ENCODE results near the gene PPA2.
"Not testable (repeated sequence)": the region's sequence is repeated elsewhere in the genome, so short reads cannot be mapped to it uniquely, and the experiment has no call there.

Gene PPA2

DNA sequence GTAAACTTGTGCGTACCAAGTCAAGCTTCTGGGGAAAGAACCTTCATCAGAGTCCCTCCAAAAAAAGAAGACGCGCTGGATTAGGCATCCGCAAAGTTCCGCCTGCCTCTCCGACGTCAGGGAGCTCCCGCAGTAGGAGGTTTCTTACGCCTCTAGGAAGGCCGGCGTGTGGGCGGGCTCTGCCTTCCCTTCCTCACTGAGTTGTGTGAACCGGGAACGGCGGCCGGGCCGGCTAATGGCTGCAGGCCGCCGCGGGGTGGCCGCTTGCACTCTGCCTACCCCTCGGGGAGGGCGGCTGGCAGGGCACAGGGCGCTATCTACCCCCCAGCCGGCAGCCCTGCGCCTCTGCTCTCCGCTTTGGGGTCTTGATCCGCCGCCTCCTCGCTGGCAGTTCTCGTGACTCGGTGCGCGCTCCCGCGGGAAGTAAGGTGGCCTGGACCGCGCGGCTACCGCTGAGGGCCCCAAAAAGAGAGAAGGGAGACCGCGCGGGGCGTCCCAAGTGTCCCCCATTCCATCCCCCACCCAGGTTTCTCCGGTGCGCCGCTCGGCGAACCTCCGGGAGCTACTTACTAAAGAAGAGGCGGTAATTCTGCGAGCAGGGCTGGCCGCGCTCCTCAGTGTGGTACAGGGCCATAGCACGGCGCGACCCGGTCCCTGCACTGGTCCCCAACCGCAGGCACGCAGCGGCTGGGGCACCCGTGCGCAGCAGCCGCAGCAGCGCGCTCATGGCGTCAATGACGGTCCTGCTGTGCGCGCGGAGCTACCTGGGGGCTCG, at the start of gene PPA2:
Gene PPA2 (minus strand): TSS at position 739 of the 775 bp plus-strand sequence. CDS start 12 bp downstream, at position 727.
- DNase-seq (ENCODE audit: low read depth): peak; percentile 57

DNA sequence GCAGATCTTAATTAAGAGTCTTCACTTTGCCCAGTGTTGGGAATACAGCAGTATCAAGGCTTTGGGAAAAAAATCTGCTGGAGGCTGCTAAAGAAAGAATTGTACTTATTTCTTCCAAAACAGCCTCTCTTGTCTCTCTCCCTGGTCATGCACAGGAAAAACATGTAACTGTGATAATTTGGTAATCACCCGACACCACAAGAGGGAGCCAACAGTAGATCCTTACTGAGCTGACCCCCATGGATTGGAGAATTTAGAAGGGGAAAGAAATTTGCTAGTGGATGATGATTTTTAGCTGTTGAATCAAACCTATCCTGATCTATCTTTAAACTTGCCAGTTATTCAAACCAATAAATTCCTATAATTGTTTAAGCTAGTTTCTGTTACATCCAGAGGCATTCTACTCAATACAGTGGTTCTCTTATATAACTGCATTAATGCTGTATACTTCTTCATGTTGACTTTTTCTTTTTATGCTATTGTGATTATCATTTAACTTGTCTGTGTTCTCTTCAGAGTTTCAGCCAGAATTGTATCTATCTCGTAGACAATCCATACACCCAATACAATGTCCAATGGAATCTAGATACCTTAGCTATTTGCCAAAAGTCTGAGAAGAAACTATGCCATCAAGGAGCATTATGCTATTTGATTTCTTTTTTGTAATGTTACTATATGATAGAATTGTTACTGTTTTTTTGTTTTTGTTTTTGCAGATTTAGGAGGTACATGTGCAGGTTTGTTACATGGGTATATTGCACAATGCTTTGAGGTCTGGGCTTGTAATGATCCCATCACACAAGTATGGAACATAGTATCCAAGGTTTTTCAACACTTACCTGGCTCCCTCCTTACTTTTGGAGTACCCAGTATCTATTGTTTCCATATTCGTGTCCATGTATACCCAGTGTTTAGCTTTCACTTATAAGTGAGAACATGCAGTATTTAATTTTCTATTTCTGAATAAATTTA, 47.2 kb upstream of the PPA2 start:
- DNase-seq (ENCODE audit: low read depth): no peak

DNA sequence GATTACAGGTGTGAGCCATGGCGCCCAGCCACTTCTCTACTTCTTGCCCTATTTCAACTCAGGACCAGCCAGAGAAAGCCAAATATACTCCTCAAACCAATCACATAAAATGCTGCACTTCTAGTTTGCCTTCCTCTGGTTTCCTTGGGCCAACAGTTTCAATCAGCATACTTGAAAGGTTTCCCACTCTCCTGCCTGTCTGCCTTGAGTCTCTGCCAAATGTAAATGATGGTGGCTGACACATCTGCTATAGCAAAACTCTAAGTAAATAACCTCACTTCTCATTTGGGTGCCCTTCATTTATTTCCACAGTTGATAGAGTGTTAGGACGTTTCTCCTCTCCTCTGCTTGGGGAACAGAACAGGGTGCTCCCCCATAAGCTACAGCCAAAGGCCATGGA, 36.4 kb upstream of the PPA2 start:
- no peak for DNase-seq (ENCODE audit: low read depth)

DNA sequence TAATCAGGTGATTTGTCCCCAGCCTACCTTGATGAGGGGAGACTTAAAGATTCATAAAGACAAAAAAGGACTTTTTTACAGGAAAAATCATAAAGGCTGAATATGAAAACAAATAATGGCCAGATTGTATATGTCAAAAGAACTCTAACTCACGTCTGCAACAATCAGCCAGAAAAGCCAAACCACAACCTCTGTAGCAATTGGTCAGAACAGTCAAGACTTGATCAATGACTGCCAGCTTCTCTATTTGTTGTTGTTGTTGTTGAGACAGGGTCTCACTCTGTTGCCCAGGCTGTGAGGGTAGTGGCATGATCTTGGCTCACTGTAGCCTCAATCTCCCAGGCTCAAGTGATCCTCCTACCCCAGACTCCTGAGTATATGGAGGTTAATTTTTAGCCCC, 35.9 kb upstream of the PPA2 start:
- no peak for DNase-seq (ENCODE audit: low read depth)

DNA sequence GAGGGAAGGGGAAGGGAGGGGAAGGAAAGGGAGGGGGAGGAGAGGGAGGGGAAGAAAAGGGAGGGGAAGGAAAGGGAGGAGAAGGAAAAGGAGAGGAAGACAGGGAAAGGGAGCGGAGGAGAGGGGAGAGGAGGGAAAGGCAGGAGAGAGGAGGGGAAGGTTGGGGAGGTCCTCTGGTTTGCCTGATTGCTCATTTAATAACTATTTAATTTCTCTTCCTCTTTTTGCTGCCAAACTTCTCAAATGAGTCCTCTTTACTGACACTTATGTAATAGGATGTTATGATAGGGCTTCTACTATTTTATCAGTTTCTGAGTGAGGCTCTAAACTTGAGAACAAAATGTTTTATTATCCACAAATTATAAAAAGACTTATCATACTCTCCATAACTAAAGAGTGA, 35.4 kb upstream of the PPA2 start:
- DNase-seq (ENCODE audit: low read depth): no peak

DNA sequence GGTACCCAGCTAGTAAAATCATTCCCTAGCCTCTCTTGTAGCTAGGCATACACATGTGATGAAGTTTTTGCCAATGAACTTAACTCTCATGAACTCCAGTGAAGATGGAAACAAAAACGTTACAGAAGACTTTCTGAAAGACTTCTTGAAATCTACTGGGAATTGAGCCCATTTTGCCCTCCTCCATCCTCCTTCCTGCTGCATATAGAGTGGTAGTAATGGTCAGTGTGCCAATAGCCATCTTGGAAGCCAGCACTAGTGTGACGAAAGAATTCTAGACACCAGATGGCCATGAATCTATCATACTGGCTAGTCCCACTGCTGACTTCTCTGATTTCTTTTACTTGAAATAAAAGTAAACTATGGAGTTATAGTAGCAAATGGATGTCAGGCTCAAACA, 30.9 kb upstream of the PPA2 start:
- DNase-seq (ENCODE audit: low read depth): no peak

DNA sequence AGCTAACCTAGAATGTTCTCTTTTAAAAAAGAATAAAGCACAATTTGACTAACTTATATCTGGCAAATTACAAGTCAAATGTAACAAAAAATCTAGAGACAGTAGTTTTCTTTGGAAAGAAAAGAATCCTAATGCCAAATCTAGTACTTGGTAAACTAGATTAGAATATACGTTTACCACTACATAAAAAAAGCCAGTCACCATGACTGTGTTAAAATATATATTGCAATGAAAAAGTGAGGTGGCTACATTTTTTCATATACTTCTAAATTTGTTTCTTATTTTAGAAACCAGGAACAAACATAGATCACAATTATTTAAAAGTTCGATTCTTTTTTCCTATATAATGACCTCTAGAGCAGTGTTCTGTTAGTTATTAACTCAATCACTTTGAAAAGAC, 29.6 kb upstream of the PPA2 start:
- DNase-seq (ENCODE audit: low read depth): no peak

DNA sequence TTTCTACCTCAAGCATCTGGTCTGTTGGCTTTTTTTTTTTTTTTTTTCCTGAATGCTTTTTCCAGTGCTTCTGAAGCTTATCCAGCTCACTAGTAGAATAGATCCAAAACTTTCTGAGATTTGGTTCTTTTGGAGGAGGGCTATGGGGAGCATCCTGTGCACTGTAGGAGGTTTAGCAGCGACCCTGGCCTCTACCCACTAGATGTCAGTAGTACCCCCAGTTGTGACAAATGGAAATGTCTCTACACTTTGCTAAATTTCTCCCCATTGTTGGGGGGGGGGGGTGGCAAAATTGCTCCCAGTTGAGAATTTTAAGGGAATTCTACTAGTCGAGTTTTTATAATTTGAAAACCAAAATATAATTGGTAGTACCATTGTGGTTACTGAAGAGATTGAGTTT, 23.0 kb upstream of the PPA2 start:
- DNase-seq (ENCODE audit: low read depth): no peak

DNA sequence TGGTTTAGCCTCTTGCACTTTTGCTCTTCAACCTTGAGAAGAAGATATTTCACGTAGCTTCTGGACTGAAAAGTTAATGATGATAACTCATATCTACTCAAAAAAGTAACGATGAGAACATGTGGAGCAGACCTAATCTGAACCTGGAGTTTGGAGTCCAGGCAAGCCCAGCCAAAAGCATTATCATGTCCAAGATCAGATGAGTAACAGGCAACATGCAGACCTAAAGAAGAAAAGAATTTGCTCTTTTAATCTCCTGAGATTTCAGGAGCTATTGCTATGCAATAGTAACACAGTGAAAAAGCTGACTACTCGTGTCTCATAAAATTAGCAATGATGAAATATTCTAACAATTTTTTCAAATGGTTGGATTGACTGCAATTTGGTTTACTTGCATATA, 21.8 kb upstream of the PPA2 start:
- DNase-seq (ENCODE audit: low read depth): no peak

DNA sequence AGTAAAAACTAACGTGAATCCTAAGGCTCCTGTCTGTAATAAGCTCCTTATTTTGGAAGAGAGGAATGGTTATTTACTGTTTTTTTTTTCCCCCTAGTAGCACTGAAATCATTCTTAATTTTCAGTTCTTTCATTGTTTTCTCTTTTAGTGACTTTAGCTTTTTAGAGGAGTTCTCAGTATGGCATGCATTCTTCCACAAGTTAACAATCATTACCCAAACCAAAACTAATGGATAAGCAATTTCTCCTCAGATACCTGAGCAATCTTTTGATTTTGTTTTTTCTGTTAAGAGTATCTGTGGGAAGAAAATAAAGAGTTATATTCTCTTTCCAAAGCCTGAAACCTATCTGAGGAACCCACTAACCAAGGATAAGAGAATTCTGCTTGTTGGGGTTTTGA, 16.7 kb upstream of the PPA2 start:
- no peak for DNase-seq (ENCODE audit: low read depth)

DNA sequence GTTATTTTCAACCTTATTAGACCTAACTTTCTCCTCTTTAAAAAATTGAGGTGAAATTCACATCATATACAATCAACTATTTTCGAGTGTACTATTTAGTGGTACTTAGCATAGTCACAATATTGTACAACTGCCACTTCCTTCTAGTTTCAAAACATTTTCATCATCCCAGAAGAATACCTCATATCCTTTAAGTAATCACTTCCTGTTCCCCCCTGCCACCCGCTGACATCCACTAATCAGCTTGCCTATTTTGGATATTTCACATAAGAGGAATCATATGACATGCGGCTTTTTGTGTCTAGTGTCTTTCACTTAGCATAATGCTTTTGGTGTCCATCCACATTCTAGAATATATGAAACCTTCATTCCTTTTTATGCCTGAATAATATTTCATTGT, 10.0 kb upstream of the PPA2 start:
- DNase-seq (ENCODE audit: low read depth): no peak

DNA sequence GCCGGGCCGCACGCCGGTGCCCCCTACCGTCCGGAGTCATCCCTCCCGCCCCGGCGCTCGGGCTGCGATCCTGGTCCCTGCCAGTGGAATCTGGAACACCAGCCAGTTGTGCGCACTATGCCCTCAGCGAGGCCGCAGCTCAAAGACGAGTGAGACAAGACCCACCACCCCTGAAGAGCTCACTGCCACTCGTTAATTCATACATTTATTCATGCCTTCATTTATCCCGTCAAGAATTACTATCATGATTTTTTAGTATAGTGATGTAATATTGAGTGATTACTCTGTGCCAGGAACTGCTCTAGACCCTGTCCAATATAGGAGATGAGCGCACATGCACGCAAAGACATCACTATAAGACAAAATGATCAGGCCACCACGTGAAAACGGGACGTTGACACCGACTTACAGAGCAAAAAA, 247 bp upstream of the PPA2 start:
- DNase-seq (ENCODE audit: low read depth): peak; percentile 78

DNA sequence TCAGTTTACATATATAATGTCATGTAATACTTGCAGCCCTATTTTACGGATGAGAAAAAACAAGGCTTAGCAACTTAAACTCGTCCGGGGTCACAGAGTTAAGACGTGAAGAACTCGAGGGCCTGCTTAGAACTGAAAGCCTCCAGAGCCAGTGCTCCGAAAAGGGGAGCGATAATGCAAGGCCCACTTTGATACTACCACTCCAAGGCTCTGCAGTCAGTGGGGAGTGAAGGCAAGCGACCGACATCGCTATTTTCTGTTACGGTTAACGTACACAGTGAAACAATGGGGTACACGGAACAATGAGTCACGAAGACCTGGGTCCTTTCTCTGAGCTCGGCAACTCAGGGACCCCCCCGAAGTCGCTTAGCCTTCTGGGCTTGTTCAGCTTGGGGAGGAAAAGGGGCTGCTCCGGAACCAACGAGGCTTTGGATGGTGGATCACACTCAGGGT, 965 bp downstream of the PPA2 start:
- DNase-seq (ENCODE audit: low read depth): no peak

DNA sequence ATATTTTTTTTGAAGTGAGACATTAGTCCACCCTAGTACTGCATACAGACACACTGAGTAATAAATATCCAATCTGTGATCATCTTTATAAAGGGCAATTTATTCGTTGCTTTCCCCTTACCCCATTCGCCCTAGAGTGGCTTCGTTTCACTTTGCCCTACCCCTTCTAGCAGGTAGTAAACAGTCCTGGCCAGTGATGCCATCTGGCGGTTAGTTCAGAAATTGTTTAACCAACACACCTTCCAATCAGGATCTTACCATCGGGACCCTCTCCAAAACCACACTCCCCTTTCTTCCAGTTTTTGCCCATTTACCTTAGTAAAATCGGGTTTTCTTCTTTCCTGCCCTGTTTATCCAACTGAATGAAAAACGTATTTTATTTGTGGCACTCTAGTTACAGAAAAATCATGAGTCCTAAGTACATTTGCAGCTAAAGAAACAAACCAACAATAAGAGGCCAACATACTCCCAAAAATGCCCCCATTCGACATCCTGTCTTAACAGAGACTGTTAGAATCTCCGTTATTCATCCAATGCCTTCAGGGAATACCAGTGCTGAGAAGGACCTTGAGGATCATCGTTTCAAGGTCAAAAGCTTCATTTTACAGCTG, 2.2 kb downstream of the PPA2 start:
- DNase-seq (ENCODE audit: low read depth): peak; percentile 46

DNA sequence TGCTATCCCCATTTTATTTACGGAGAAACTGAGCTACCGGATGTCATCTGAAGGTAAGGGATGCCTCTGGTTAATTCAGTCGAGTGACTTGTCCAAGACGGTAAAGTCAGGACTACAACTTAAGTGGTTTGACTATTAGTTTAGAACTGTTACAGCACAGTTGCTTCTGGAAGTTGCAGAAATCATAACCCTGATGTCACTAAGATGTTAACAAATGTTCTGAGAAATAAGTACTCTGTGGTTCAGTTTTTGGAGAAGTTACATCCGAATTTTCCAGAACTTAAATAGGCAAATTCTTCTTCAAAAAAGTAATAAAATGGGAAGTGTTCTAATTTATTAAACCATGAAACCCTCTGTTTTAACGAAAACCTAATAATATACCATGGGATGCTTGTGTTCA, 3.1 kb downstream of the PPA2 start:
- DNase-seq (ENCODE audit: low read depth): no peak

DNA sequence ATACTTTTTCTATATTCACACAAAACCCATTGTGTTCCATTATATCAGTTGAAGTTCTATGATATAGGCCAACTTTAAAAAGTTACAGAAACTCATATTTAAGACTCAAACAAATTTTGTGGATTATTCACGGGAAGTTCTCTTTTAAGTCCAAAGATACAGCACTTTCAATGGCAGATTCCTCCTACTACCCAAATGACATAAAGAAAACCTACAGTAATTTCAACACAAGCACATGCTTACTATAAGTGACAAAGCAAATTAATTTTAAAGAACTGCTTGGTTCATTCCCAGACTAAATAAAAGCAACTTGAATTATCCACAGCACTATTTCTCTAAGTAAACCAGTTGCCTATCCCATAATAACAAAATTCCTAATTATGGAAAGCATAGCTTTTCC, 4.1 kb downstream of the PPA2 start:
- no peak for DNase-seq (ENCODE audit: low read depth)

DNA sequence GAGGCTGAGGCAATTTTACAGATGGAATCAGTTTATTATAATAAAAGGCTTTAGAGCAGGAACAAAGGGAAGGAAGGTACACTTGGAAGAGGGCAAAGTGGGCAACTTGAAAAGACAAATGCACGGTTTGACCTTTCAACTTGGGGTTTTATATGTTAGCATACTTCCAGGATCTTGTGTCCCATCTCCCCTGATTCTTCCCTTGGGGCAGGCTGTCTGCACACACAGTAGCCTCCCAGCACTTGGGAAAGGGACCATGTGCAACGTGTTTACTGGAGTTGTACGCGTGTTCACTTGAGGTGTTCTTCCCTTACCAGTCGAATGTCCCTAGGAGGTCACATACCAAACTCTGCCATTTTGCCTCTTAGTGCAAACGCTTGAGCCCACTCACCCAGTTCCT, 7.3 kb downstream of the PPA2 start:
- DNase-seq (ENCODE audit: low read depth): no peak

DNA sequence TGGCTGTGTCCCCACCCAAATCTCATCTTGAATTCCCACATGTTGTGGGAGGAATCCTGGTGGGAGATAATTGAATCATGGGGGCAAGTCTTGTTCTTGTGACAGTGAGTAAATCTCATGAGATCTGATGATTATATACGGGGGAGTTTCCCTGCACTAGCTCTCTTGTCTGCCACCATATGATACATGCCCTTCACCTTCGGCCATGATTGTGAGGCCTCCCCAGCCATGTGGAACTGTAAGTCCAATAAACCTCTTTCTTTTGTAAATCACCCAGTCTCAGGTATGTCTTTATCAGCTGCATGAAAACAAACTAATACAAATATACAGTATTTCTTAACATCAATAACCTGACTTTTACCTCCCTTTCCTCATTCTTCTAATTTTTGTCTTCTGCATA, 9.3 kb downstream of the PPA2 start:
- not testable (repeated sequence) for DNase-seq (ENCODE audit: low read depth)

DNA sequence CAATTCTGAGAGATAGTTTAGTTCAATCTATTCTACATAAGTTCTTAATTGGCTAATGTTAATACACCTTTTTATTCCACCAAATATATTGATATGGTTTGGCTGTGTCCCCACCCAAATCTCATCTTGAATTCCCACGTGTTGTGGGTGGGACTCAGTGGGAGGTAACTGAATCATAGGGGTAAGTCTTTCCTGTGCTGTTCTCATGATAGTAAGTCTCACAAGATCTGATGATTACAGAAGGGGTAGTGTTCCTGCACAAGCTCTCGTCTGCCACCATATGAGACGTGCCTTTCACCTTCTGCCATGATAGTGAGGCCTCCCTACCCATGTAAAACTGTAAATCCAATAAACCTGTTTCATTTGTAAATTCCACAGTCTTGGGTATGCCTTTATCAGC, 11.3 kb downstream of the PPA2 start:
- no peak for DNase-seq (ENCODE audit: low read depth)

DNA sequence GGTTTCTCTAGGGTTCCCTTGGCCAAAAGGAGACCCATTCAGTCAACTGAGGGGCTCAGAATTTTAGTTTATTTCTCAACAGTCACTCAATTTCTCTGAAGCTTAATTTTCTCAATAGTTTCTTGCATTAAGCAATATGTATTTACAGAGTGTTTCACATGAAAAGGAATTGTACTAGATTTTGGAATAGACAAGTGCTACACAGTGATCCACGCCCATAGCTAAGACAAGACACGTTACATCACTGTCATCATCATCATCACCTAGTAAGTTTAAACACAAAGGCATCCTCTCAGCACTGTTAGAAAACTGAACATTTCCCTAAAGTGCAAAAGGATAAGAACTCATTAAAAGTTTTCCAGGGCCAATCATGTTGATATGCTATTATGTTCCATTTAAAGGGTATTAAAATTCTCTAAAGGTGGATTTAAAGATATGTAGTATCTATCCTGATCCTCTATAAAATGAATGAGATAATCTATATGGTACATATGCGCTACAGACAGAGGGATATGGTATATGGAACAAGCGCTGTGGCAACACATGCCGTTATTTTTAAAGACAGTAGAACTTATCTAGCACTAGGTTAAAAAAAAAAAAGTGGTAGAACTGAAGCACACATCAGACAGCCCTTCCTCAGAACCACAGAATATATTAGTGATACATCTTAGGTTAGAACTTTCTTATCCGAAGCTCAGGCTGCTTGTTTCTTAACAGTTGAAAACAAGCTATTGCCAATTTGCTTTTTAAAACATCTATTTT, 12.1 kb downstream of the PPA2 start:
- no peak for DNase-seq (ENCODE audit: low read depth)

DNA sequence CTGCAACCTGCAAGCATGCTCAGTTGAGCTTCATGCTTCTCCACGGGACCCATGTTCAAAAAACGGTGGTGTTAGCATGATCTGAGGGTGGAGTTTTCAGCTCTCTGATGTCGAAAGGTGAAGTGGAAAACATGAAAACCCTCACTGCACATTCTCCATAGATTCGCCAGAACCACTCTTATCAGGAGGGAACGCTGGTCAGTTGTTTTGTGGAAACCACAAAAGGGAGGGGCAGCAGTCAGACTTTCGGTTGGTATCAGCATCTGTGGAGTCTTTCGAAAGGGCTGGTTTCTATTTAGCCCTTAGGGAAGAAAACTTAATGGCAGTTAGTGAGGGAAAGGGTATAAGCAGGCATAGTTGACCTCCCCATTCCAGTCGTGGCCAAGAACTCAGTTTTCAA, 12.6 kb downstream of the PPA2 start:
- DNase-seq (ENCODE audit: low read depth): no peak

DNA sequence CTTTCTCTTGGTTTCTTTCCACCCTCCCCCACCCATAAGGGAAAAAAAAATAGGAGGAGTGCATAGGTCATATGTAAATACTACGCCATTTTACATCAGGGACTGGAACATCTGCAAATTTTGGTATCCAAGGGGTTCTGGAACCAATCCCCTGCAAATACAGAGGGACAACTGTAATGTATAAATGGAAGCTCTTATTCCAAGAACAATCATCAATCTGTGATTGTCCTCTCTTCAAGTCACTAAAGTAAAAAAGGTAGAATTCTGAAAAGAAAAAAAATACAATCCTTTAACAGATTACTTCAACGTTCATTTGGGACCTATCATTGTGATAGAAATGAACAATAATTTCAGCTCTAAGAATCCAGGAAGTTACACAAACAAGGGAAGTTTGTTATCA, 13.6 kb downstream of the PPA2 start:
- no peak for DNase-seq (ENCODE audit: low read depth)
